CD4-positive, alpha-beta T cell (primary cell): ENCODE results near the gene UHRF1. TPM values are rescaled to one million over a fixed set of nuclear protein-coding genes. Genes with fewer than 3 reads are reported as not detected.

Source experiments
- ATAC-seq: fragments of 200-7000 bp; cut with Tn5 transposase; one replicate; pipeline ENCODE4 v1.10.0; 2022; ENCODE audit warnings: mild to moderate bottlenecking; ENCODE audit not compliant: poor library complexity
- CTCF ChIA-PET: fragments of 350-600 bp; sonication (Branson Sonifier 250); formaldehyde crosslinking; loops from one replicate; lab custom pipeline; 2021; ENCODE audit warnings: antibody characterized with exemption, inconsistent platforms; lab: Charles Lee
- POLR2A ChIA-PET: fragments of 350-600 bp; sonication (Branson Sonifier 250); formaldehyde crosslinking; loops from one replicate; lab custom pipeline; 2021; ENCODE audit warnings: antibody characterized with exemption, inconsistent platforms; lab: Charles Lee
- DNase-seq, 14 experiments: peaks; one replicate each; pipeline ENCODE4 v3.0.0-alpha.2; 2013 to 2020; ENCODE audit warnings: mixed read lengths in 2 of 14
- H3K27ac ChIP-seq, 2 donors: one replicate each; pipeline versions ENCODE4 v1.5.1 to v1.7.0; 2013; ENCODE audit warnings: low read length in 2 of 2, low read depth in 1 of 2, mild to moderate bottlenecking in 1 of 2
- H3K27me3 ChIP-seq, 2 experiments: 1 replicate in 1 of 2; 2 replicates in 1 of 2; pipeline versions ENCODE4 v1.6.1 to v1.7.0; 2013; ENCODE audit warnings: low read length in 2 of 2, control low read depth in 1 of 2, mild to moderate bottlenecking in 1 of 2, moderate library complexity in 1 of 2; ENCODE audit not compliant: insufficient read depth in 2 of 2, control insufficient read depth in 1 of 2
- H3K36me3 ChIP-seq: one replicate; pipeline ENCODE4 v1.6.1; 2013; ENCODE audit warnings: low read length, control low read depth; ENCODE audit not compliant: insufficient read depth
- H3K4me1 ChIP-seq: one replicate; pipeline ENCODE4 v1.6.1; 2013; ENCODE audit warnings: low read length, control low read depth; ENCODE audit not compliant: insufficient read depth
- H3K4me3 ChIP-seq: one replicate; pipeline ENCODE4 v1.5.1; 2013; ENCODE audit warnings: mild to moderate bottlenecking, low read length, moderate library complexity
- H3K9me3 ChIP-seq, 2 experiments: 1 replicate in 1 of 2; 2 replicates in 1 of 2; pipeline versions ENCODE4 v1.6.1 to v1.7.0; 2013; ENCODE audit warnings: low read length in 2 of 2, mild to moderate bottlenecking in 2 of 2, control low read depth in 1 of 2, moderate library complexity in 1 of 2; ENCODE audit not compliant: control insufficient read depth in 1 of 2, insufficient read depth in 1 of 2
- H3K27ac Mint-ChIP-seq: one replicate; pipeline ENCODE4 v1.8.0; 2020; ENCODE audit warnings: mixed read lengths
- H3K27me3 Mint-ChIP-seq: one replicate; pipeline ENCODE4 v1.8.0; 2021; ENCODE audit warnings: mixed read lengths
- H3K36me3 Mint-ChIP-seq: one replicate; pipeline ENCODE4 v1.8.0; 2021; ENCODE audit warnings: low read depth, mixed read lengths
- H3K4me1 Mint-ChIP-seq: one replicate; pipeline ENCODE4 v1.8.0; 2021; ENCODE audit warnings: low read depth, mixed read lengths
- H3K4me3 Mint-ChIP-seq: one replicate; pipeline ENCODE4 v1.8.0; 2020; ENCODE audit warnings: mild to moderate bottlenecking, mixed read lengths
- H3K9me3 Mint-ChIP-seq: one replicate; pipeline ENCODE4 v1.8.0; 2020; ENCODE audit warnings: mixed read lengths
- intact Hi-C, 2 experiments: fragments of 100-400 bp; cut with DNase I in 1 of 2; cut with micrococcal nuclease in 1 of 2; formaldehyde crosslinking; loops; one replicate each; pipeline versions ENCODE4 v1.15.1 to v1.9.0; 2023 to 2025; cut with DNase I, micrococcal nuclease
- total RNA-seq, 174 experiments: library from RNA in 2 of 174; stranded (reverse) in 2 of 174; gene quantifications; one replicate each; pipeline ENCODE4 v1.2.3 and lab custom pipeline; 2021 to 2026
- TF ChIP-seq, protein P1 (sequence below): fragments of 200-600 bp; IDR thresholded peaks from one replicate; pipeline ENCODE4 v1.8.0; 2022; ENCODE audit warnings: antibody characterized with exemption, mild to moderate bottlenecking

Gene UHRF1
- total RNA-seq, 2 experiments from 2014 or later, result 0.16 to 0.20 TPM

- H3K36me3 Mint-ChIP-seq, result no peaks in the 10 kb centered on the region
- H3K27ac Mint-ChIP-seq, result no peak overlapping the region
- POLR2A ChIA-PET, result no interaction called here
- no peaks in the 10 kb centered on the region for H3K9me3 Mint-ChIP-seq
- Histone ChIP-seq H3K9me3 (peaks cover 0 to 5% of the 10 kb centered on the region in 2 experiments), H3K4me1 (peaks cover 18% of the 10 kb centered on the region), H3K4me3 (no peak overlapping the region), H3K36me3 (no peaks in the 10 kb centered on the region), H3K27me3 (no peaks in the 10 kb centered on the region), H3K27ac (no peak overlapping the region)
- TF ChIP-seq, protein P1, sequence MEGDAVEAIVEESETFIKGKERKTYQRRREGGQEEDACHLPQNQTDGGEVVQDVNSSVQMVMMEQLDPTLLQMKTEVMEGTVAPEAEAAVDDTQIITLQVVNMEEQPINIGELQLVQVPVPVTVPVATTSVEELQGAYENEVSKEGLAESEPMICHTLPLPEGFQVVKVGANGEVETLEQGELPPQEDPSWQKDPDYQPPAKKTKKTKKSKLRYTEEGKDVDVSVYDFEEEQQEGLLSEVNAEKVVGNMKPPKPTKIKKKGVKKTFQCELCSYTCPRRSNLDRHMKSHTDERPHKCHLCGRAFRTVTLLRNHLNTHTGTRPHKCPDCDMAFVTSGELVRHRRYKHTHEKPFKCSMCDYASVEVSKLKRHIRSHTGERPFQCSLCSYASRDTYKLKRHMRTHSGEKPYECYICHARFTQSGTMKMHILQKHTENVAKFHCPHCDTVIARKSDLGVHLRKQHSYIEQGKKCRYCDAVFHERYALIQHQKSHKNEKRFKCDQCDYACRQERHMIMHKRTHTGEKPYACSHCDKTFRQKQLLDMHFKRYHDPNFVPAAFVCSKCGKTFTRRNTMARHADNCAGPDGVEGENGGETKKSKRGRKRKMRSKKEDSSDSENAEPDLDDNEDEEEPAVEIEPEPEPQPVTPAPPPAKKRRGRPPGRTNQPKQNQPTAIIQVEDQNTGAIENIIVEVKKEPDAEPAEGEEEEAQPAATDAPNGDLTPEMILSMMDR, result no peak
- DNase-seq, result no peak
- ATAC-seq, result no peak
- peaks cover 4% of the 10 kb centered on the region for H3K4me1 Mint-ChIP-seq
- no peak overlapping the region for H3K4me3 Mint-ChIP-seq
- intact Hi-C loops, result no loop called here
- peaks cover 11% of the 10 kb centered on the region for H3K27me3 Mint-ChIP-seq
- CTCF ChIA-PET, result interaction anchor here (2.6 to 4.7 kb wide), 3 partner anchors 40 to 158 kb away, joined by 11 to 60 read pairs (median 13); no protein-coding TSS in a partner anchor
Observed at GRCh38 chr19:4873930-4874329, 35.4 kb upstream of the UHRF1 start.

- Mint-ChIP-seq H3K9me3 (no peaks in the 10 kb centered on the region), H3K4me1 (no peaks in the 10 kb centered on the region), H3K4me3 (no peak overlapping the region), H3K36me3 (no peaks in the 10 kb centered on the region), H3K27ac (no peak overlapping the region), H3K27me3 (peaks cover 7% of the 10 kb centered on the region)
- ChIA-PET CTCF (no interaction called here), POLR2A (no interaction called here)
- DNase-seq (no peak), ATAC-seq (no peak)
- intact Hi-C loops, result no loop called here
- Histone ChIP-seq H3K9me3 (peaks cover 0 to 5% of the 10 kb centered on the region in 2 experiments), H3K27me3 (no peaks in the 10 kb centered on the region), H3K27ac (no peak overlapping the region), H3K36me3 (no peaks in the 10 kb centered on the region), H3K4me3 (no peak overlapping the region), H3K4me1 (peaks cover 13% of the 10 kb centered on the region)
- TF ChIP-seq, protein P1, result no peak
Observed at GRCh38 chr19:4877753-4878490, 31.4 kb upstream of the UHRF1 start.

DNA sequence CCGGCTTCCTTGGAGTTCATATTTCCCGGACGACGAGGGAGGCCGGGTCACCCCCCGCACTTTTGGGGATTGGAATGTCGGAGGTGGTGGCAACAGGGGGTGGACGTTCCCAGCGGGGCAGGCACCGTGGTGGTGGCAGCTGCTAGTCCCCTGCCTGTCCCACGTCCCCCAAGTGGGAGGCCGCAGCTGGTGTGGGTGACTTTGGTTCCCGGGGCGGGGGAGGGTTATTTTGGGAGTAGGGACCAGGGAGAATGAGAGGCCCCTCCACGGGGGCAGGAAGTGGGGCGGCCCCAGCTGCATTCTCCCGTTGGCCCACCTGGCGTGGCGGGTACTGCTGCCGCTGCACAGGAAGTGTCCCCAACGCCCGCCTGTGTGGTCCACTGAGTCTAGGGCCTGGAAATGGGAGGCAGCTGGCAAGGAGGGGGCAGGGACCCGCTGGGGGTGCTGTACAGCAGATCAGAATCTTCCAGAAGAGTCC is 30.8 kb upstream of the UHRF1 start:
- Histone ChIP-seq H3K27ac (no peak overlapping the region), H3K4me1 (peaks cover 12% of the 10 kb centered on the region), H3K4me3 (no peak overlapping the region), H3K27me3 (no peaks in the 10 kb centered on the region), H3K9me3 (peaks cover 0 to 5% of the 10 kb centered on the region in 2 experiments), H3K36me3 (no peaks in the 10 kb centered on the region)
- intact Hi-C loops, result no loop called here
- ChIA-PET CTCF (no interaction called here), POLR2A (interaction anchor here (0.6 kb wide), 1 partner anchor 33 kb away, joined by 4 read pairs; no protein-coding TSS in a partner anchor)
- Mint-ChIP-seq H3K36me3 (no peaks in the 10 kb centered on the region), H3K27ac (no peak overlapping the region), H3K4me1 (no peaks in the 10 kb centered on the region), H3K4me3 (no peak overlapping the region), H3K27me3 (peaks cover 6% of the 10 kb centered on the region), H3K9me3 (no peaks in the 10 kb centered on the region)
- ATAC-seq, result no peak
- peak in 1 of 14 experiments; percentile 21 for DNase-seq
- TF ChIP-seq, protein P1, result no peak
